GM19455 (cell line): ENCODE measurements around the gene NRG2.

ENCODE experiments used
- ATAC-seq: cut with Tn5 transposase; IDR thresholded peaks from one replicate; pipeline ENCODE4 v1.9.1; 2021; ENCODE audit not compliant: unreplicated experiment

NRG2 gene

DNA sequence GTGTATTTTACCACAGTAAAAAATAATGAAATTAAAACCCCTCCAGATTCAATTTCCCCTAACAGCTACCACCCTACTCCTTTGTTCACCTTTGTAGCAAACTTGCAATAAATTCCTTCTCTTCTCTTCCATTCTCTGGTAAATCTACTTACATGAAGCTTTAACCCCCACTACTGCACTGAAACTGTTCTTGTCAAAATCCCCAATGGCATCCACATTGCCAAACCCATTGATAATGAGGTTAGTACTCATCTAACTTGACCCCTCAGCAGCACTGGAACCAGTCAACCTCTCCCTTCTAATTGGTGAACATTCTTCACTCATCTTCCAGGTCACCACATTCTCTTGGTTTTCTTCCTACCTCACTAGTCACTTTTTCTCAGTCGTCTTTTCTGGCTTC is 29.6 kb downstream of the NRG2 start:
- ATAC-seq: no peak

- ATAC-seq: no peak
These were observed 30.7 kb downstream of the NRG2 start for GRCh38 chr5:140012443-140012842.

DNA sequence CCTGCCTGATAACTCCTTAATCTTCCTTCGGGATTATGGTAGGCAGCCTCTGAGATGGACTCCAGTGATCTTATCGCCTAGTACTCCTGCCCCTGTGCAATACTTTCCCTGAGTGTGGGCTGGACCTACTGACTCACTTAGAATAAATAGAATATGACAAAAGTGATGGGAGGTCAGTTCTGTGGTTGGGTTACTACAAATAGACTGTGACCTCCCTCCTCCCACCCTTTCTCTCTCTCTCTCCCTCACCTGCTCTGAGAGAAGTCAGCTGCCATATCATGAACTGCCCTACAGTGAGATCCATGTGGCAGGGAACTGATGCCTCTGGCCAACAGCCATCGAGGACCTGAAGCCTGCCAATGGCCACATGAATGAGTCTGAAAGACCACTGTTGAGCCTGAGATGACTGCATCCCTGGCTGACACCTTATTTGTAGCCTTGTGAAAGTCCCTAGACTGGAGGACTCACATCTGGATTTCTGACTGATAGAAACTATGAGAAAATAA is 31.7 kb downstream of the NRG2 start:
- no peak for ATAC-seq

DNA sequence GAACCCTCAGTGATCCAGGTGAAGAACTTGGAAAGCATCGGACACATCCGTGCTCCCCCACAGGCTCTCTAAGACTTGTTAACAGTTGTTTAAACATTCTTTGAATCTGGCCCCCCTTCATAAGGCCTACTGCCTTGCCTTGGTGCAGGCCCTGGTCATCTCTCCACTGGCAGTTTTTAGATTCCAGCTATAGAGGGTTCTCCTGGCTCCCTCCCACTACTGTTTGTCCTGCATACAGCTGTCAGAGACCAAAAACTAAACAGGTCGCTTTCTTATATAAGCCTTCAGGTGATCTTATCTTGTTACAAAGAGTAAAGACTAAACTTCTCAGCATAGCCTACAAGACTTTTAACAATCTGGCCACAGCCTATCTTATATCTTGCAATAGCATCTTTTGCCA is 32.3 kb downstream of the NRG2 start:
- ATAC-seq: no peak

DNA sequence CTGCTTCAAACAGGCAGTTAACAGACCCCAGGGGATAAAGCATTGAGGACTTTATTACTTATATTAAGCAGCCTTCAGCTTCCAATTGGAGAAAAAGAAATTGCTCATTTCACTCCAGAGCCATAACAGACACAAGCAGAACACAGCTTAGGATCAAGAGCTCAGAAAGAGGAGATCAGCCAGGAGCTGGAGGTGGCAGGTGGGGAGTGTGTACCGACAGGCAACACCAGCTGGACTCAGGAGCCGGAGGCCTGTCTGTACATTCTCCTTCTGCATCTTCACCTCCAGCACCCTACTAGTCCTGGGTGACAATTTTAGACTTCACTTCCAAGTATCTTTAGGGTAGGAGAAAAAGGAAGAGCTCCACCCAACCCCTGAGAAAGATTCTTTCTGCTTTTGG is 35.8 kb downstream of the NRG2 start:
- ATAC-seq: no peak

DNA sequence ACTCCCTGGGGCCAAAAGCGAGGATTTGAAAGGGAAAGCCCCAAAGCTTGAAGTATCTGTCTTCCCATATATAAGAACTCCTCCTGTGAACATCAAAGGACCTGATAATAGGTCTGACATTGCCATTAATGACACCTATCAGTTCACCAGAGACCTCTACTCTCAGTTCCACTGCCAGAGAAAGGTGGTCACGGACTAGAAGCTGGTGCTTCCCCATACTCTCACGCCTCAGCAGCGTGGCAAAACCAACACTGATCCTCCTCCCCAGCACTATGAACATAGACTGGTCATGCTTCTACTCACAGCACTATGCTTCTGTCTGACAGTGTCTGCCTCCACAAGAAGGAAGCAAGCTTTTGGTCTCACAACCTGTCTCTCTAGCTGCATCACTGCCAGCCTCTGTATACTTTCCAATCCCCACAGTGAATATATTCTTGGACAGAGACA is 37.9 kb downstream of the NRG2 start:
- ATAC-seq: peak; percentile 75

DNA sequence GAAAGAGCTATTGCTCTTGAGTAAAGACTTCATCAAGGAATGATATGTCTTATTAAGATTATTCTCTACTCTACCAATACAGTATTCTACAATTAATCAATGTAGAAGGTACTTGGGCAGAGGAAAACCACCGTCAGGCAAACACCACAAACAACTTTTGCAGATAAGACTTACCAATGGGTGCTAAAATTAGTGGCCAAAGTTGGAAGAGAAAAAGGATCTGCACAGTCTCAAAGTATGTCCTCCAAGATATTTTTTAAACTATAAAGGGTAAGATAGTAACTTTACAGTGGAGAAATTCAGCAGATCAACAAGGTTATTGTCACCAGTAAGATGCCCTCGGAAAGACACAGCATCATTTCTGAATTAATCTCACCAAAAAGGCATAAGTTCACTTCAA is 38.9 kb downstream of the NRG2 start:
- ATAC-seq: no peak

DNA sequence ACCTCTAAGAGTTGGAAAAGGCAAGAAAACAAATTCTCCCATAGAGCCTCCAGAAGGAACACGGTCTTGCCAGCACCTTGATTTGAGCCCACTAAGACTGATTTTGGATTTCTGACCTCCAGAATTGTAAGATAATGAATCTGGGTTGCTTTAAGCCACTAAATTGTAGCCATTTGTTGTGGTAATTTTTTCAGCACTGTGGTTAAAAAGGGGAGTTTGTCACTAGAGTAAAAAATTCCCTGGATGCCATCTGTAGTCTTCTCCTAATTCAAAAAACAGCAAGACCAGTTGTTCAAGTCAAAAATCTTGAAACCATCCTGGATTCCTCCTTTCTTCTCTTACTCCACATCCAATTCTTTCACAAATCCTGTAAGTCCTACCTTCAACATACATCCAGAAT is 39.6 kb downstream of the NRG2 start:
- no peak for ATAC-seq

- ATAC-seq: no peak
These were observed 42.8 kb downstream of the NRG2 start for GRCh38 chr5:140000332-140000731.

DNA sequence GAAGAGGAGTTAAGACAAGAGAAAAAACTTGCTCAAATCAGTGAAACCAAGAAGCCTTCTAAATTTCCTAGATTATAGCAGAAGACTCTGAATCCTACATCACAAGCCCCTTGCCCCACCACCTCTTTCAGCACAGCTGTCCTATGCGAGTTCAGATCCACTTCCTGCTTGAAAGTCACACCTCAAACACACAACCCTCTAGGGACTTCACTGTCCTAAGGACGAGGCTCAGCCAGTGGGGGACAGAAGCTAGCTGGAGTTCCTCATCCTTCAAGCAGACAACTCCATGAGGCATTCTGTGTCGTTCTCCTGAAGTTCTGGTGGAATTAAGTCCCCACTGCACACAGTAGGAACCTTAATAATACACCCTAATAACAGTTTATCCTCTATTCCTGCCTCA is 44.3 kb downstream of the NRG2 start:
- ATAC-seq: no peak

GRCh38 chr5:139997276-139997675 is 45.8 kb downstream of the NRG2 start:
- no peak for ATAC-seq

DNA sequence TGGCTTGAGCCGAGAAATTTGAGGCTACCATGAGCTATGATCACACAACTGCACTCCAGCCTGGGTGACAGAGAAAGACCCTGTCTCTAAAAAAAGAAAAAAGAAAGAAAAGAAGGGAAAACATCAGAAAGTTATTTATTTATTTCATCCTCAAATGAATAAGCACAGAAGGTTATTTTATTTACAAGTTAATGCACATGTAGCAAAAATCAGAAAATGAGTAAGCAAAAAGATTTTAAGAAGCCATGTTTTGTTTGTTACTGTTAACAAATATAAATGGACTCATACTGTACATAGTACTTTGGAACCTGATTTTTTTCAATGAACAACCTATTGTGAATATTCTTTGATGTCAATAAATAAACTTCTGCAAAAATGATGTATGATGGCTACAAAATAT is 47.2 kb downstream of the NRG2 start:
- ATAC-seq: no peak

GRCh38 chr5:139994234-139994633 is 48.9 kb downstream of the NRG2 start:
- no peak for ATAC-seq

- no peak for ATAC-seq
These were observed 57.4 kb downstream of the NRG2 start for GRCh38 chr5:139985733-139986132.

GRCh38 chr5:139985290-139985689 is 57.8 kb downstream of the NRG2 start:
- ATAC-seq: no peak

- ATAC-seq: no peak
These were observed 58.3 kb downstream of the NRG2 start for GRCh38 chr5:139984816-139985215.

DNA sequence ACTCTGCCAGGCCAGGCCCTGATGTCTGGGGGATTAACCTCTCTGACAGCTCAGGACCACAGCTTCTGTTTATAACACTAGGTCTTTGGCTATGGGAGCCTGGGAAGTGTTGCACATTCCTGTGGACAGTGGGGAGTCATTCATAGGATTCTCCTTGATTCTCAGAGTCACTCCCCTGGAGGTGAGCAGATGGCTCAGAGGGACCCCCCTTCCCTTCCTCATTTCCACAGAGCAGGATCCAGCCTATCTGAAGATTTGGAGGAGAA is 60.2 kb downstream of the NRG2 start:
- ATAC-seq: no peak

GRCh38 chr5:139982157-139982974 is 60.7 kb downstream of the NRG2 start:
- ATAC-seq: no peak

DNA sequence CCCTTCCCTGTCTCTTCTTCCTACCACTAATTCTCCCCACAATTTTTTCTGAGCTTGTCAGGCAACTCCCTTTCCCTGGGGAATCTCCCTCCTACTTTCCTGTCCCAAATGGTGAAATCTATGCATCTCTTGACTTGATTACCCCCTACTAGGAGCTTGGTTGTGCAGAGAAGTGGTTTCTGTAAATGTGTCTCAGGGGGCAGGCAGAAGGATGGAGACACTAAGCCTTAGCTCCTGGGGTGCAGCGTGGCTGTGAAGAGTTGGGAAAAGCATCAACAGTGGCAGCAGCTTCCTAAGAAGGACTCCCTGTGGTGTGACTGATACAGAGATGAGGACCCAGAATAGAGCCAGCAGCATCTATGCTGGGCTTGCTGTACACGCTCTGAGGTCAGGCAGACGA is 62.3 kb downstream of the NRG2 start:
- no peak for ATAC-seq

- no peak for ATAC-seq
These were observed 63.2 kb downstream of the NRG2 start for GRCh38 chr5:139979943-139980342.

DNA sequence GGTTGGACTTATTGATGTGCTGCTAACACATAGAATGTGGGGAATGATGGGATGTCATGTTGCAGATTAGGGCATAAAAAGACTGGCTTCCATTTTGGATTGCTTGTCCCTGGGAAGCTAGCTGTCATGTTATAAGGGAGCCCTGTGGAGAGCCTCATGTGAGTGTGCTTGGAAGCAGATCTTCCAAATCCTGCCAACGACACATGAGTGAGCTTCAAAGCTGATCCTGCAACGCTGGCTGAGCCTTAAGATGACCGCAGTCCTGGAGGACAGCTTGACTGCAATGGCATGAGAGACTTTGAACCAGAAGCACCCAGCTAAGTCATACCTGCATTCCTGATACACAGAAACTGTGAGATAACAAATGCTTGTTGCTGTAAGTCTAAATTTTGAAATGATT is 63.6 kb downstream of the NRG2 start:
- no peak for ATAC-seq

- no peak for ATAC-seq
These were observed 66.4 kb downstream of the NRG2 start for GRCh38 chr5:139976703-139977102.

- ATAC-seq: no peak
These were observed 67.2 kb downstream of the NRG2 start for GRCh38 chr5:139975942-139976341.
